Measurements from ENCODE around the gene ITPR2.

The ITPR2 gene

GRCh38 chr12:26374934-26375680 lies 457.9 kb downstream of the ITPR2 start:
- FAIRE-seq: no peak

GRCh38 chr12:26373606-26374495 lies 459.1 kb downstream of the ITPR2 start:
- FAIRE-seq: no peak

GRCh38 chr12:26372866-26373265 lies 460.1 kb downstream of the ITPR2 start:
- FAIRE-seq: no peak

- no peak for FAIRE-seq
These were observed 462.9 kb downstream of the ITPR2 start for GRCh38 chr12:26370098-26370497.

GRCh38 chr12:26369588-26369987 lies 463.4 kb downstream of the ITPR2 start:
- no peak for FAIRE-seq

- no peak for FAIRE-seq
These were observed 464.8 kb downstream of the ITPR2 start for GRCh38 chr12:26367991-26368730.

GRCh38 chr12:26361964-26362363 lies 471.0 kb downstream of the ITPR2 start:
- FAIRE-seq: no peak

GRCh38 chr12:26360062-26360461 lies 472.9 kb downstream of the ITPR2 start:
- FAIRE-seq: no peak

GRCh38 chr12:26359576-26359975 lies 473.4 kb downstream of the ITPR2 start:
- FAIRE-seq: no peak

- no peak for FAIRE-seq
These were observed 474.3 kb downstream of the ITPR2 start for GRCh38 chr12:26358651-26359050.

GRCh38 chr12:26347300-26347699 lies 485.7 kb downstream of the ITPR2 start:
- FAIRE-seq: no peak

- no peak for FAIRE-seq
These were observed 486.3 kb downstream of the ITPR2 start for GRCh38 chr12:26346736-26347135.

GRCh38 chr12:26345471-26346003 lies 487.5 kb downstream of the ITPR2 start:
- no peak for FAIRE-seq

- no peak for FAIRE-seq
These were observed 491.5 kb downstream of the ITPR2 start for GRCh38 chr12:26341491-26341890.

- no peak for FAIRE-seq
These were observed 492.3 kb downstream of the ITPR2 start for GRCh38 chr12:26340649-26341048.

GRCh38 chr12:26339976-26340375 lies 493.0 kb downstream of the ITPR2 start:
- FAIRE-seq: no peak

GRCh38 chr12:26338586-26339572 lies 494.1 kb downstream of the ITPR2 start:
- no peak for FAIRE-seq

- no peak for FAIRE-seq
These were observed 497.3 kb downstream of the ITPR2 start for GRCh38 chr12:26335651-26336050.

- no peak for FAIRE-seq
These were observed 498.3 kb downstream of the ITPR2 start for GRCh38 chr12:26334621-26335124.

- no peak for FAIRE-seq
These were observed 501.0 kb downstream of the ITPR2 start for GRCh38 chr12:26331960-26332359.

- no peak for FAIRE-seq
These were observed 501.9 kb downstream of the ITPR2 start for GRCh38 chr12:26331136-26331535.

All from TTC549 (cell line).